Natural killer cell (primary cell): ENCODE measurements around the gene CAPZA2. TPM values are rescaled to one million over a fixed set of nuclear protein-coding genes. Genes with fewer than 3 reads are reported as not detected.
A peak's percentile ranks its signal among the peaks of the same experiment; 100 is the strongest.
"Not testable (repeated sequence)": the region's sequence is repeated elsewhere in the genome, so short reads cannot be mapped to it uniquely, and the experiment has no call there.

Source experiments
- ATAC-seq, 3 donors: fragments of 150-1000 bp in 2 of 3; fragments of 200-7000 bp in 1 of 3; cut with Tn5 transposase; 1 replicate in 1 of 3; 2 replicates in 2 of 3; pipeline ENCODE4 v1.10.0; 2021; ENCODE audit warnings: mild to moderate bottlenecking in 2 of 3, moderate library complexity in 2 of 3
- DNase-seq, 2 donors: peaks; one replicate each; pipeline versions ENCODE4 v3.0.0 to v3.0.0-alpha.2; 2013 to 2021; ENCODE audit warnings: mixed read lengths in 1 of 2
- H3K27ac ChIP-seq: one replicate; pipeline ENCODE4 v1.5.1; 2013; ENCODE audit warnings: mild to moderate bottlenecking, low read length
- H3K27me3 ChIP-seq: one replicate; pipeline ENCODE4 v1.6.1; 2013; ENCODE audit warnings: low read length; ENCODE audit not compliant: control insufficient read depth, insufficient read depth
- H3K36me3 ChIP-seq: one replicate; pipeline ENCODE4 v1.6.1; 2013; ENCODE audit warnings: low read length; ENCODE audit not compliant: control insufficient read depth, insufficient read depth
- H3K4me1 ChIP-seq: one replicate; pipeline ENCODE4 v1.6.1; 2013; ENCODE audit warnings: low read length; ENCODE audit not compliant: control insufficient read depth, insufficient read depth
- H3K4me3 ChIP-seq: one replicate; pipeline ENCODE4 v1.5.1; 2013; ENCODE audit warnings: low read length
- H3K9me3 ChIP-seq: one replicate; pipeline ENCODE4 v1.6.1; 2013; ENCODE audit warnings: low read length; ENCODE audit not compliant: control insufficient read depth, insufficient read depth
- H3K27ac Mint-ChIP-seq, 2 donors: one replicate each; pipeline ENCODE4 v1.8.0; 2022; ENCODE audit warnings: mild to moderate bottlenecking in 2 of 2, mixed read lengths in 2 of 2, moderate library complexity in 1 of 2
- H3K27me3 Mint-ChIP-seq, 2 donors: one replicate each; pipeline ENCODE4 v1.8.0; 2022; ENCODE audit warnings: low read depth in 2 of 2, mixed read lengths in 2 of 2
- H3K36me3 Mint-ChIP-seq: one replicate; pipeline ENCODE4 v1.8.0; 2022; ENCODE audit warnings: mixed read lengths
- H3K4me1 Mint-ChIP-seq, 2 donors: one replicate each; pipeline ENCODE4 v1.8.0; 2022; ENCODE audit warnings: mixed read lengths in 2 of 2
- H3K4me3 Mint-ChIP-seq: one replicate; pipeline ENCODE4 v1.8.0; 2022; ENCODE audit warnings: mild to moderate bottlenecking, moderate library complexity, mixed read lengths
- H3K9me3 Mint-ChIP-seq, 2 donors: one replicate each; pipeline ENCODE4 v1.8.0; 2022; ENCODE audit warnings: mixed read lengths in 2 of 2
- WGBS: methylation state at CpG from one replicate; pipeline ENCODE4 v1.1.7; 2013; ENCODE audit warnings: missing lambda C conversion rate; ENCODE audit not compliant: insufficient coverage; 5-methylcytosine and 5-hydroxymethylcytosine counted together
- intact Hi-C: fragments of 100-400 bp; cut with micrococcal nuclease; formaldehyde crosslinking; loops from one replicate; pipeline ENCODE4 v1.14.2; 2022
- total RNA-seq, 4 donors: library from RNA; stranded (reverse); fragments of 120-200 nt in 1 of 4; gene quantifications; one replicate each; pipeline versions ENCODE4 v1.2.3 to v1.2.4, GENCODE V29; 2013 to 2022
- TF ChIP-seq, protein P1 (sequence below): fragments of 200-600 bp; IDR thresholded peaks from one replicate; pipeline ENCODE4 v1.8.0; 2022; ENCODE audit warnings: antibody characterized with exemption

Gene CAPZA2
- total RNA-seq, 3 donors from 2014 or later (not counting 1 experiment from before 2014, with no cell fraction given), result 97.0 to 135 (median 131) TPM

DNA sequence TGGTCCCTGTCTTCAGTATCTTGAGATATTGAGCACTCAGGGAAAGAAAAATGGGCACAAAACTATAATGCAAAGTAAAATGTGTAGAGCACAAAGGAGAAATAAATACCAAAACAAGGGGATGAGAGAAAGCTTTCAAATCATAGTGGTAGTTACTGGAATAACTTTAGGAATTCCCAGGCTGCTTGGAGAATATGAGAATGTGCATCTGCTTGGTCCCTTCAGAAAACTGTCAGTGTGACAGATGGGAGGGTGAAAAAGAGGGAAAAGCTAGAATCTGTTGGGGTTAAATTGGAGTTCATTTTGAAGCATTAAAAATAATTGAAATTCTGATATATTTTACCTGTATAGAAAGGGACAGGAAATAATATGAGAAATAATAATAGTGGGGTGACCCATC is 106.2 kb downstream of the CAPZA2 start:
- no peaks in the 10 kb centered on the region for H3K9me3 ChIP-seq
- no peaks in the 10 kb centered on the region for H3K36me3 Mint-ChIP-seq
- no peak overlapping the region for H3K4me3 Mint-ChIP-seq
- no peaks in the 10 kb centered on the region for H3K27me3 Mint-ChIP-seq
- H3K9me3 Mint-ChIP-seq, result no peaks in the 10 kb centered on the region
- H3K4me1 Mint-ChIP-seq, result peaks cover 0 to 29% of the 10 kb centered on the region in 2 donors
- no peak overlapping the region for H3K4me3 ChIP-seq
- intact Hi-C loops, result no loop called here
- H3K27me3 ChIP-seq, result no peaks in the 10 kb centered on the region
- TF ChIP-seq, protein P1, sequence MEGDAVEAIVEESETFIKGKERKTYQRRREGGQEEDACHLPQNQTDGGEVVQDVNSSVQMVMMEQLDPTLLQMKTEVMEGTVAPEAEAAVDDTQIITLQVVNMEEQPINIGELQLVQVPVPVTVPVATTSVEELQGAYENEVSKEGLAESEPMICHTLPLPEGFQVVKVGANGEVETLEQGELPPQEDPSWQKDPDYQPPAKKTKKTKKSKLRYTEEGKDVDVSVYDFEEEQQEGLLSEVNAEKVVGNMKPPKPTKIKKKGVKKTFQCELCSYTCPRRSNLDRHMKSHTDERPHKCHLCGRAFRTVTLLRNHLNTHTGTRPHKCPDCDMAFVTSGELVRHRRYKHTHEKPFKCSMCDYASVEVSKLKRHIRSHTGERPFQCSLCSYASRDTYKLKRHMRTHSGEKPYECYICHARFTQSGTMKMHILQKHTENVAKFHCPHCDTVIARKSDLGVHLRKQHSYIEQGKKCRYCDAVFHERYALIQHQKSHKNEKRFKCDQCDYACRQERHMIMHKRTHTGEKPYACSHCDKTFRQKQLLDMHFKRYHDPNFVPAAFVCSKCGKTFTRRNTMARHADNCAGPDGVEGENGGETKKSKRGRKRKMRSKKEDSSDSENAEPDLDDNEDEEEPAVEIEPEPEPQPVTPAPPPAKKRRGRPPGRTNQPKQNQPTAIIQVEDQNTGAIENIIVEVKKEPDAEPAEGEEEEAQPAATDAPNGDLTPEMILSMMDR, result no peak
- H3K27ac ChIP-seq, result no peak overlapping the region
- no peak overlapping the region for H3K27ac Mint-ChIP-seq
- no peaks in the 10 kb centered on the region for H3K4me1 ChIP-seq
- H3K36me3 ChIP-seq, result no peaks in the 10 kb centered on the region
- ATAC-seq (no peak), DNase-seq (no peak)

DNA sequence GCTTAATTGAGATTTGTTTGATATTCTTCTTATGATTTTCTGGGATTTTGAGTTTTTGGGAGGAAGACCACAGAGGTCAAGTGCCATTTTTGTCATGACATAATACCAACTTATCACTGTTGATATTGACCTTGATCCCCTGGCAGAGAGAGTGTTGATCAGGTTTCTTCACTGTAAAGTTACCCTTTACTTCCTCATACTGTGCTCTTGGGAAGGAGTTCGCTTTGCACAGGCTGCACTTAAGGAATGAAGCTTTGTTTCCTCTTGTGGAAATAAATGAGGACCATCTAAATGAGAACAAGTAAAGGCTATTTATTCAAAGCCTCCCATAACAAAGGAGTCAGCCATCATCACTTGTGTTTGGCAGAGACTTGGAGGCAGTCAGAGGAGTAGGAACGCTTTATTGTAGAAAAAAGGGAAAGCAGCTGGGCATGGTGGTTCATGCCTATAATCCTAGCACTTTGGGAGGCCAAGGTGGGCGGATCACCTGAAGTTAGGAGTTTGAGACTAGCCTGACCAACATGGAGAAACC is 107.0 kb downstream of the CAPZA2 start:
- ATAC-seq (no peak), DNase-seq (no peak)
- Histone ChIP-seq H3K27me3 (no peaks in the 10 kb centered on the region), H3K36me3 (no peaks in the 10 kb centered on the region), H3K4me1 (no peaks in the 10 kb centered on the region), H3K9me3 (no peaks in the 10 kb centered on the region), H3K4me3 (no peak overlapping the region), H3K27ac (no peak overlapping the region)
- 95% methylated on average over 2 of the region's 3 CpGs for WGBS
- H3K27ac Mint-ChIP-seq, result peak overlapping the region in 1 of 2 donors; percentile 25
- H3K4me1 Mint-ChIP-seq, result peaks cover 0 to 29% of the 10 kb centered on the region in 2 donors
- no peak overlapping the region for H3K4me3 Mint-ChIP-seq
- no peaks in the 10 kb centered on the region for H3K9me3 Mint-ChIP-seq
- TF ChIP-seq, protein P1, result no peak
- no peaks in the 10 kb centered on the region for H3K36me3 Mint-ChIP-seq
- intact Hi-C loops, result no loop called here
- no peaks in the 10 kb centered on the region for H3K27me3 Mint-ChIP-seq

DNA sequence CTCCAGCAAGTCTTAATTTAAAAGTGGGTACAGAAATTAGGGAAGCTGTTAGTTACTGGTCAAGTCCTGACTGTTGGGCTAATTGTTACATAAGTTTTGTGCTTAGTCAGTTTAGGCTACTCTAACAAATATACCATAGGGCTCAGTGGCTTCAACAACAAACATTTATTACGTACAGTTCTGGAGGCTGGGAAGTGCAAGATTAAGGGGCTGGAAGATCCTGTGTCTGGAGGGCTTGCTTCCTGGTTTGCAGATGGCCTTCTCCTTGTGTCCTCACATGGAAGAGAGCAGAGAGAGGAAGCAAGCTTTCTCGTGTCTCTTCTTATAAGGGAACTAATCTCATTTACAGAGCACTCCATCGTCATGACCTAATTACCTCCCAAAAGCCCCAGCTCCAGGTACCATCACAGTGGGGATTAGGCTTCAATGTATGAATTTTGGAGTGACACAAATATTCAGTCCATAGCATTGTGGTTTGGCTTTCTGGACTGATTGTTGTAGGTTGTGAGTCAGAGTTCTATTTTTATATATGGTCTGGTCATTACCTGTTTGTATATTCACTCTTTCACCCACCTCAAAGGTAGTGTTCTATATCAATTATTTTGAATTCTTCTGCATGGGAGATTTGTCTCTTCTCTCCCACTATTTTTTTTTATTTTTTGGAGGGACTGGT is 108.0 kb downstream of the CAPZA2 start:
- WGBS, result 92% methylated on average over 2 of the region's 3 CpGs
- Histone ChIP-seq H3K27ac (no peak overlapping the region), H3K27me3 (no peaks in the 10 kb centered on the region), H3K4me3 (no peak overlapping the region), H3K9me3 (no peaks in the 10 kb centered on the region), H3K4me1 (no peaks in the 10 kb centered on the region), H3K36me3 (no peaks in the 10 kb centered on the region)
- intact Hi-C loops, result no loop called here
- TF ChIP-seq, protein P1, result no peak
- Mint-ChIP-seq H3K9me3 (no peaks in the 10 kb centered on the region), H3K27me3 (no peaks in the 10 kb centered on the region), H3K4me3 (no peak overlapping the region), H3K4me1 (peaks cover 0 to 29% of the 10 kb centered on the region in 2 donors), H3K36me3 (no peaks in the 10 kb centered on the region), H3K27ac (no peak overlapping the region)
- DNase-seq (no peak), ATAC-seq (no peak)

DNA sequence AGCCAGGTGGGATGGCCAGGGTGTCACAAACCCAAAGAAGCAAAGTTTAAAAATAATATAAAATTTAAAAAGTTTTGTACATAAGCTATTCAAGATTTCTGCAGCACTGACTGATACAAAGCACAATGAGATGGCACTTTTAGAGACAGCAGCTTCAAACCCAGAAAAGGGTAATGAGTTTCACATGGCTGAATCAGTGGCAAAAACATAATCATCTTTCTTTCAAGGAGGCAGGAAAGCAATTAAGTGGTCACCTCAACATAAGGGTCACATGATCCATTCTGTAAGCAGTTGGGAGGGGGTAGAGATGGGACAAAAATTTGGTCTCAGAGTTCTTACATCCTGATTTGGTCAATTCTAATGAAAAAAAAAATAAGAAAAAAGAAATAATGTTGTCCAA is 108.8 kb downstream of the CAPZA2 start:
- H3K27me3 Mint-ChIP-seq, DNase-seq, H3K27me3 ChIP-seq, H3K4me3 Mint-ChIP-seq, H3K36me3 ChIP-seq, H3K4me3 ChIP-seq, H3K4me1 ChIP-seq, H3K9me3 ChIP-seq, H3K36me3 Mint-ChIP-seq, ATAC-seq, H3K27ac Mint-ChIP-seq, H3K9me3 Mint-ChIP-seq, intact Hi-C loops, H3K27ac ChIP-seq: not testable (repeated sequence)
- H3K4me1 Mint-ChIP-seq, result peaks cover 0 to 29% of the 10 kb centered on the region in 2 donors

Other genes starting within 250 kb of the CAPZA2 start
- under 1 TPM in 1 of 3 donors, not detected in 2; 0.16 TPM for gene MET, start 190.4 kb upstream of the CAPZA2 start, total RNA-seq
- gene ST7, start 90.9 kb downstream of the CAPZA2 start, total RNA-seq, result 10 to 100 TPM in 2 of 3 donors, 1 to 10 TPM in 1; 9.8 to 15.7 (median 12.9) TPM